ENCODE results near the gene RSBN1L. TPM values are rescaled to one million over a fixed set of nuclear protein-coding genes. Genes with fewer than 3 reads are reported as not detected.

RSBN1L gene
- total RNA-seq, 1 donor: 17.0 TPM

- DNase-seq (ENCODE audit: low read depth): peak; percentile 23
- H3K4me3 ChIP-seq (ENCODE audit: low read depth, low read length): no peak overlapping the region
Measured at GRCh38 chr7:77823787-77824186, 127.5 kb downstream of the RSBN1L start.

DNA sequence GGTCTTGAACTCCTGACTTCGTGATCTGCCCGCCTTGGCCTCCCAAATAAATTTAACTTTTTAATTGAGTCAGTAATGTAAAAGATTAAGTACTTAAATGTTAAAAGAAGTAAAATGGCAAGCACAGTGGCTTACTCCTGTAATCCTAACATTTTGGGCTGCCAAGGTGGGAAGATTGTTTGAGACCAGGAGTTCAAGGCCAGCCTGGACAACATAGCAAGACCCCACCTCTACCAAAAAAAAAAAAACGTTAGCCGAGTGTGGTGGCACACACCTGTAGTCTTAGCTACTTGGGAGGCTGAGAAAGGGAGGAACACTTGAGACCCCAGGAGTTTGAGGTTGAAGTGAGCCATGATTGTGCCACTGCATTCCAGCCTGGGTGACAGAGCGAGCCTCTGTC lies 128.4 kb downstream of the RSBN1L start:
- TF ChIP-seq CTCF (IDR thresholded peaks at IDR 0.05; ENCODE audit: insufficient read depth, low read length): no peak
- no peak for DNase-seq (ENCODE audit: low read depth)
- no peak overlapping the region for H3K4me3 ChIP-seq (ENCODE audit: low read depth, low read length)

More at GRCh38 chr7:77823787-77824186, 127.5 kb downstream of the RSBN1L start:
- TF ChIP-seq CTCF (IDR thresholded peaks at IDR 0.05; ENCODE audit: insufficient read depth, low read length): no peak

- DNase-seq (ENCODE audit: low read depth): no peak
- no peak overlapping the region for H3K4me3 ChIP-seq (ENCODE audit: low read depth, low read length)
- no peak for TF ChIP-seq CTCF (IDR thresholded peaks at IDR 0.05; ENCODE audit: insufficient read depth, low read length)
Measured at GRCh38 chr7:77825131-77825530, 128.9 kb downstream of the RSBN1L start.

- DNase-seq (ENCODE audit: low read depth): no peak
- no peak for TF ChIP-seq CTCF (IDR thresholded peaks at IDR 0.05; ENCODE audit: insufficient read depth, low read length)
- no peak overlapping the region for H3K4me3 ChIP-seq (ENCODE audit: low read depth, low read length)
Measured at GRCh38 chr7:77826300-77826699, 130.0 kb downstream of the RSBN1L start.

DNA sequence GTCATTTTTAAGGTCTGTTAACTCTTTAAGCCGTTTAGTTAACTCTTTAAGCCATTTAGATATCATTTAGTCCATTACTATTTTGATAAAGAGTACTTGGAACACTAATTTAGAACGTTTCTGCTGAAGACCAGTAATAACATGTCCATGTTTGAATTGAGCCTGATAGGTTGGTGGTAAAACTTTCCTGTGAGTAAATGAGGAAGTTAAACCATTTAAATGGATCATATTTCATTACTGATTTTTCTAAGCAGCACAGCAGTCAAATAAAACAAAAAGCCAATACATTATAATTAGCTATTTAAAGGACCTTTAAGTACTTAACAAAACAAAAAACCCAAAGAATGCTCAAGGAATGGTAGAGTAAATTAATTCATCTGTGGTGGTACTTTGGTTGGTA lies 131.7 kb downstream of the RSBN1L start:
- DNase-seq (ENCODE audit: low read depth): no peak
- no peak for TF ChIP-seq CTCF (IDR thresholded peaks at IDR 0.05; ENCODE audit: insufficient read depth, low read length)
- no peak overlapping the region for H3K4me3 ChIP-seq (ENCODE audit: low read depth, low read length)

GRCh38 chr7:77830649-77831355 lies 134.5 kb downstream of the RSBN1L start:
- no peak for TF ChIP-seq CTCF (IDR thresholded peaks at IDR 0.05; ENCODE audit: insufficient read depth, low read length)
- H3K4me3 ChIP-seq (ENCODE audit: low read depth, low read length): no peak overlapping the region
- DNase-seq (ENCODE audit: low read depth): no peak

DNA sequence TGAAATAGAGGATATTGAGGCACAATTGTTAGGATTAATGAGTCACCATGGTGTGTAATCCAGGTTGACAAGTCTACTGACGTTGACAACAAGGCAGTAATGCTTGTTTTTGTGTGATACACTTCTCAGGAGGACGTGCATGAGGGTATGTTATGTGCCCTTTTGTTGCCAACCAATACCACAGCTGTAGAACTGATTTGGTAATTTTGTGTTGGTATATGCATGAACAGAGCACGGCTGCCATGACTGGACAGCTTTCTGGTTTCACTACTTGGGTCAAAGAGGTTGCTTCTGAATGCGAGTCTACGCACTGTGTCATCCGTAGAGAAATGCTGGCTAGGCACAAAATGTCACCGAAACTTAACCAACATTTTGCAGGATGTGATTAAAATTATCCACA lies 135.2 kb downstream of the RSBN1L start:
- no peak for TF ChIP-seq CTCF (IDR thresholded peaks at IDR 0.05; ENCODE audit: insufficient read depth, low read length)
- no peak overlapping the region for H3K4me3 ChIP-seq (ENCODE audit: low read depth, low read length)
- DNase-seq (ENCODE audit: low read depth): no peak

Measured in fibroblast of the aortic adventitia (primary cell).